ENCODE measurements around the gene COL17A1.
A peak's percentile ranks its signal among the peaks of the same experiment; 100 is the strongest.

Gene COL17A1

GRCh38 chr10:104127411-104127810 lies 41.7 kb upstream of the COL17A1 start:
- H2AFZ ChIP-seq (ENCODE audit: low read depth, low read length): no peak overlapping the region
- H4K20me1 ChIP-seq (ENCODE audit: insufficient read depth, low read length): no peaks in the 10 kb centered on the region
- TF ChIP-seq EZH2 (IDR thresholded peaks at IDR 0.05; ENCODE audit: borderline replicate concordance, low read depth, low read length, severe bottlenecking) (no peak), CTCF (IDR thresholded peaks at IDR 0.05; ENCODE audit: borderline replicate concordance, extremely low read depth, low read length, poor library complexity, severe bottlenecking) (peak; percentile 50)
- H3K4me1 ChIP-seq (ENCODE audit: insufficient read depth, low read length): peaks cover 16% of the 10 kb centered on the region
- no peak overlapping the region for H3K4me3 ChIP-seq (ENCODE audit: low read depth in 1 of 2, low read length in 2 of 2)
- no peak overlapping the region for H3K4me2 ChIP-seq (ENCODE audit: insufficient read depth, low read length)
- peaks cover 9% of the 10 kb centered on the region for H3K79me2 ChIP-seq (ENCODE audit: insufficient read depth, low read length)
- peaks cover 8% of the 10 kb centered on the region; the same call in 1 of the 2 replicates for H3K36me3 ChIP-seq (ENCODE audit: insufficient read depth, low read length)
- H3K9ac ChIP-seq (ENCODE audit: low read depth, low read length): no peak overlapping the region
- H3K27me3 ChIP-seq (ENCODE audit: insufficient read depth, low read length, poor library complexity): no peaks in the 10 kb centered on the region
- H3K27ac ChIP-seq (ENCODE audit: low read length): no peak overlapping the region
- DNase-seq (peak; percentile 26), ATAC-seq (ENCODE audit: insufficient read depth, low read depth) (peak; percentile 65)
- H3K9me3 ChIP-seq (ENCODE audit: insufficient read depth, low read length, severe bottlenecking): no peaks in the 10 kb centered on the region

- H3K9me3 ChIP-seq (ENCODE audit: insufficient read depth, low read length, severe bottlenecking): no peaks in the 10 kb centered on the region
- peak overlapping the region; percentile 89; the same call in 1 of the 2 replicates for H3K9ac ChIP-seq (ENCODE audit: low read depth, low read length)
- H3K36me3 ChIP-seq (ENCODE audit: insufficient read depth, low read length): peaks cover 8% of the 10 kb centered on the region; the same call in 1 of the 2 replicates
- no peak overlapping the region for H3K27ac ChIP-seq (ENCODE audit: low read length)
- peak overlapping the region; percentile 89 for H3K4me2 ChIP-seq (ENCODE audit: insufficient read depth, low read length)
- no peaks in the 10 kb centered on the region for H4K20me1 ChIP-seq (ENCODE audit: insufficient read depth, low read length)
- peak overlapping the region in 1 of 2 experiments; percentile 75; a peak in 2 of 4 replicates for H3K4me3 ChIP-seq (ENCODE audit: low read depth in 1 of 2, low read length in 2 of 2)
- no peak overlapping the region for H2AFZ ChIP-seq (ENCODE audit: low read depth, low read length)
- peaks cover 24% of the 10 kb centered on the region for H3K4me1 ChIP-seq (ENCODE audit: insufficient read depth, low read length)
- TF ChIP-seq CTCF (IDR thresholded peaks at IDR 0.05; ENCODE audit: borderline replicate concordance, extremely low read depth, low read length, poor library complexity, severe bottlenecking) (peak; percentile 51), EZH2 (IDR thresholded peaks at IDR 0.05; ENCODE audit: borderline replicate concordance, low read depth, low read length, severe bottlenecking) (no peak)
- no peak for ATAC-seq (ENCODE audit: insufficient read depth, low read depth)
- peaks cover 13% of the 10 kb centered on the region for H3K79me2 ChIP-seq (ENCODE audit: insufficient read depth, low read length)
- no peak for DNase-seq
- H3K27me3 ChIP-seq (ENCODE audit: insufficient read depth, low read length, poor library complexity): peaks cover 4% of the 10 kb centered on the region
These were observed 37.7 kb upstream of the COL17A1 start for GRCh38 chr10:104123397-104123796.

GRCh38 chr10:104122225-104123107 lies 36.8 kb upstream of the COL17A1 start:
- Histone ChIP-seq H3K4me1 (ENCODE audit: insufficient read depth, low read length) (peaks cover 24% of the 10 kb centered on the region), H3K36me3 (ENCODE audit: insufficient read depth, low read length) (peaks cover 8% of the 10 kb centered on the region; the same call in 1 of the 2 replicates), H3K9me3 (ENCODE audit: insufficient read depth, low read length, severe bottlenecking) (no peaks in the 10 kb centered on the region), H3K4me2 (ENCODE audit: insufficient read depth, low read length) (peak overlapping the region; percentile 89), H3K27me3 (ENCODE audit: insufficient read depth, low read length, poor library complexity) (peaks cover 8% of the 10 kb centered on the region), H3K79me2 (ENCODE audit: insufficient read depth, low read length) (peaks cover 13% of the 10 kb centered on the region), H3K27ac (ENCODE audit: low read length) (peak overlapping the region; percentile 94), H3K4me3 (ENCODE audit: low read depth in 1 of 2, low read length in 2 of 2) (peak overlapping the region; percentile 74 to 75), H3K9ac (ENCODE audit: low read depth, low read length) (peak overlapping the region; percentile 89), H4K20me1 (ENCODE audit: insufficient read depth, low read length) (no peaks in the 10 kb centered on the region), H2AFZ (ENCODE audit: low read depth, low read length) (peak overlapping the region; percentile 89)
- 0 out of 3 replicates have a peak, but pooled peaks have one; percentile 1 for ATAC-seq (ENCODE audit: insufficient read depth, low read depth)
- no peak for DNase-seq
- TF ChIP-seq EZH2 (IDR thresholded peaks at IDR 0.05; ENCODE audit: borderline replicate concordance, low read depth, low read length, severe bottlenecking) (no peak), CTCF (IDR thresholded peaks at IDR 0.05; ENCODE audit: borderline replicate concordance, extremely low read depth, low read length, poor library complexity, severe bottlenecking) (peak; percentile 3)

All from DND-41 (cell line).